GM18867 (cell line): ENCODE results near the gene FNIP1.
"Not testable (repeated sequence)": the region's sequence is repeated elsewhere in the genome, so short reads cannot be mapped to it uniquely, and the experiment has no call there.

Experiments used
- ATAC-seq: cut with Tn5 transposase; IDR thresholded peaks from one replicate; pipeline ENCODE4 v1.9.1; 2021; ENCODE audit warnings: mild to moderate bottlenecking, moderate library complexity; ENCODE audit not compliant: unreplicated experiment

FNIP1 gene

GRCh38 chr5:131754363-131754762 is 42.5 kb downstream of the FNIP1 start:
- ATAC-seq, result no peak

GRCh38 chr5:131751506-131751905 is 45.3 kb downstream of the FNIP1 start:
- no peak for ATAC-seq

GRCh38 chr5:131749723-131750470 is 46.9 kb downstream of the FNIP1 start:
- ATAC-seq, result no peak

- no peak for ATAC-seq
Measured at GRCh38 chr5:131749138-131749537, 47.7 kb downstream of the FNIP1 start.

- ATAC-seq, result peak; percentile 89
Measured at GRCh38 chr5:131747180-131748105, 49.4 kb downstream of the FNIP1 start.

- no peak for ATAC-seq
Measured at GRCh38 chr5:131746423-131746822, 50.4 kb downstream of the FNIP1 start.

GRCh38 chr5:131745703-131746102 is 51.1 kb downstream of the FNIP1 start:
- no peak for ATAC-seq

- ATAC-seq, result no peak
Measured at GRCh38 chr5:131745155-131745554, 51.7 kb downstream of the FNIP1 start.

- ATAC-seq, result no peak
Measured at GRCh38 chr5:131740477-131740876, 56.3 kb downstream of the FNIP1 start.

- ATAC-seq, result no peak
Measured at GRCh38 chr5:131735393-131735792, 61.4 kb downstream of the FNIP1 start.

GRCh38 chr5:131734939-131735338 is 61.9 kb downstream of the FNIP1 start:
- ATAC-seq, result not testable (repeated sequence)

- ATAC-seq, result not testable (repeated sequence)
Measured at GRCh38 chr5:131729292-131729691, 67.5 kb downstream of the FNIP1 start.

- ATAC-seq, result not testable (repeated sequence)
Measured at GRCh38 chr5:131724089-131724488, 72.7 kb downstream of the FNIP1 start.

GRCh38 chr5:131720714-131721113 is 76.1 kb downstream of the FNIP1 start:
- no peak for ATAC-seq

- no peak for ATAC-seq
Measured at GRCh38 chr5:131719564-131719963, 77.3 kb downstream of the FNIP1 start.

- no peak for ATAC-seq
Measured at GRCh38 chr5:131718487-131719014, 78.3 kb downstream of the FNIP1 start.

- ATAC-seq, result not testable (repeated sequence)
Measured at GRCh38 chr5:131717164-131717563, 79.7 kb downstream of the FNIP1 start.

- no peak for ATAC-seq
Measured at GRCh38 chr5:131716650-131717049, 80.2 kb downstream of the FNIP1 start.

GRCh38 chr5:131710391-131710790 is 86.4 kb downstream of the FNIP1 start:
- ATAC-seq, result no peak

GRCh38 chr5:131709043-131709442 is 87.8 kb downstream of the FNIP1 start:
- no peak for ATAC-seq

- ATAC-seq, result no peak
Measured at GRCh38 chr5:131706281-131706680, 90.5 kb downstream of the FNIP1 start.

- ATAC-seq, result no peak
Measured at GRCh38 chr5:131694926-131695325, 101.9 kb downstream of the FNIP1 start.
